HG03139 (cell line): ENCODE measurements around the gene ZDHHC9.

Experiments
- ATAC-seq: cut with Tn5 transposase; IDR thresholded peaks from one replicate; pipeline ENCODE4 v1.9.1; 2021; ENCODE audit not compliant: unreplicated experiment

ZDHHC9 gene

DNA sequence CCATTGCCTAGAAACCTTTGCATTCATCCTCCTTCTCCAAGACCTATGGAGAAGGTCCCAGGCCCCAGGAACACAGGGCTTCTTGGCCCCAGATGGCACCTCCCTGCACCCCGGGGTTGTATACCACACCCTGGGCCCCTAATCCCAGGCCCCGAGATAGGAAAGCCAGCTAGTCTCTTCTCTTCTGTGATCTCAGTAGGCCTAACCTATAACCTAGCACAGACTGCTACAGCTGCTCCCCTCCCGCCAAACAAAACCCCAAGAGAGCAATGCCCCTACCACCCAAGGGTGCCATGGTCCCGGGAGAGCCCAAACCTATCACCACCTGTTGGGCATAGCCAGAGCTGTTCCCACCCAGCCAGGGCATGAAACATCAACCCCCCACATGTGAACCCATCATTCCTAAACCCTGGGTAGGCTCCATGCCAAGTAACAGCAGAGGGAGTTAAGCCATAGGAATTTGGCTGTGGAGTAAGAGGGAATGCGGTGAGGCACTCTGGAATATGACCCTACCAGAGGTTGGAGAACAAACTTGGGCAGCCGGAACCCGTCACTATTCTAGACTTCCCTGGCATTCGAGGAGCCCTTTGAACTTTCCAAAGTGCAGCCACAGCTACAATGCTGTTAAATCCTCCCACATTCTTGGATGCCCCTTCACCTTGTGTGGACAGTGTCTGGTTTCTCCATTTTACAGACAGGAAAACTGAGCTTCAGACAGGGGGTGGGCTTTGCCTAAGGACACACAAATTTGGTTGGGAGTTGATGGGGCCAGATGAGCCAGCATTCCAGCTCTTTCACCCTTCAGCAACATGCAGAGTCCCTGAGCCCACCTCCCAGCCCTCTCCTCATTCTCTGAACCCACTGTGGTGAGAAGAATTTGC lies 74.9 kb downstream of the ZDHHC9 start:
- no peak for ATAC-seq

DNA sequence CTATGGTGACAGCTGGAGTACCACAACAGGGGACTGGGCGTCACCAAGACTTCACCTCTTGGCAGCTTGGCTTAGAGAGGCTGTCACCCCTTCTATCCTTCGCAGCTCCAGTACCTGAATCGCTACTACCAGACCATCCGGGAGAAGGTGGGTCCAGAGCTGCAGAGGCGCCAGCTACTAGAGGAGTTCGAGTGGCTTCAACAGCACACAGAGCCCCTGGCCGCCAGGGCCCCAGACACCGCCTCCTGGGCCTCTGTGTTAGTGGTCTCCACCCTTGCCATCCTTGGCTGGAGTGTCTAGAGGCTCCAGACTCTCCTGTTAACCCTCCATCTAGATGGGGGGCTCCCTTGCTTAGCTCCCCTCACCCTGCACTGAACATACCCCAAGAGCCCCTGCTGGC lies 75.5 kb downstream of the ZDHHC9 start:
- no peak for ATAC-seq

DNA sequence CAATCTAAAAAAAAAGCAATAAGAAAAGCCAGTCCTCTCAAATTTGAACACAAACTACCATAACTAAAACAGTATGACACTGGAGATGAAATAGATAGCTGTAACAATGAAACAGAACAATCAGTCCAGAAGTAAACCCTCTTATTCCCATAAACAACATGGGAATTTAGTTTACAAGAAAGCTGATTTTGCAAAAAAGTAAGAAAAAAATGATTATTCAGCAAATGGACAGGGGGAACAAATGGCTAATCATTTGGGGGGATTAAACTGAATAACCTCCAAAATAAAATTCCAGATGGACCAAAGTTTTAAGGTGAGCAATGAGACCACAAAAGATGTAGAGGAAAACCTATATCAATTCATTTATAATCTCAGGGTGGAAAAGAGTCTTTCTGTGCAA lies 80.0 kb downstream of the ZDHHC9 start:
- ATAC-seq = no peak

DNA sequence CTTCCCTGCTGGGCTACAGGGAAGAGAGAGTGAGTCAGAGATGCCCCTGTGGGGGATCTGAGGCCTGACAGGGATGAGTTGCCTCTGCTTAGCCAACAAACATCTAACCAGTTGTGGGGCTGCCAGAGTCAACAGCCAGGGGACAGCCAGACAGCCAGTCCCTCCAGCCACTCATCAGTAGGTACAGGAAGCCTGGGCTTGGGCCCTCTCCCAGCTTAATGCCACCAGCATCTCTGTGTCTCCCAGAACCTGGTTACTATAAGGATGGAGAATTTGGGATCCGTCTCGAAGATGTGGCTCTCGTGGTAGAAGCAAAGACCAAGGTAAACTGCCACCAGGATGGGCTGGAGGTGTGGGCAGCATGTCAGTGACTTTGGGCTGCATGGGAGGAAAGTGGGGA lies 81.2 kb downstream of the ZDHHC9 start:
- no peak for ATAC-seq

GRCh38 chrX:129761596-129761995 lies 82.1 kb downstream of the ZDHHC9 start:
- ATAC-seq = no peak

- ATAC-seq = no peak
These were observed 82.7 kb downstream of the ZDHHC9 start for GRCh38 chrX:129760981-129761380.

DNA sequence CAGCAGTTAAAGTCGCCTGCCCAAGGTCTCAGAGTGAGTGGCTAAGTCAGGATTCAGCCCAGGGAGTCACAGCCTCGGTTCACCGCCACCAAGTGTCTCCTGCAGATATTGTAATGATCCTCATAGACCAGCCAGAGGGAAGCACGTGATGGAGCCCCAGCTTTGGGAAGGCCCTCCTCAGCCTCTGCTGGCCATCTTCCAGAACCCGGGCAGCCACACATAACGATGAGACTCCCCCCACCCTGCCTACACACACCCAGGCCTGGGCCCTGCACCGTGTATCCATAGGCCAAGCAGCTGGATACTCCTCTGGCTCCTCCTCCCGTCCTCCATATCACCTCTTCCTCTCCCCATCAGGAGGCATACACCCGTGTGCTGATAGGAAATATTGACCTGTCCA lies 83.5 kb downstream of the ZDHHC9 start:
- ATAC-seq = no peak

DNA sequence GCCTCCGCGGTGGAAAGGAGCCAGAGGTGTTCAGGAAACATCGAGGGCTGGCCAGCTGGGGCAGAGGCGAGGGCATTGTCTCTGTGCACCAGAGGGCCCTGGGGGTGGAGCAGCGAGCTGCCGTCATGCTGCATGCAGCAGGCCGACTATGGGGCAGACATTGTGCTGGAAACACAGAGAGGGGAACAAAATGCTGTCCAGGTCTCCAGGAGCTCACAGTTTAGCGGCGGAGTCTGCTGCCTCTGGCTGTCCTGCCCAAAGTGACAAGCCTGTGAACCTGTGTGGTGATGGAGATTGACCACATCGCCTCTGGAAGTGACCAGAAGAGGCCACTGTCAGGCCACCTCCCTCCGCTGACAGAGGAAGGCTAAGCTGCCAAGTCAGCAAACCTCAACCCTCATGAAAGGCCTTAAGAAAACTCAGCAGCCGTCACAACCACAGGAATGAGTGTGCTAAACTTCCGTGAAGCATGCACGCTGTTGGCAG lies 84.1 kb downstream of the ZDHHC9 start:
- no peak for ATAC-seq

- ATAC-seq = no peak
These were observed 87.7 kb downstream of the ZDHHC9 start for GRCh38 chrX:129755779-129756650.

- no peak for ATAC-seq
These were observed 89.3 kb downstream of the ZDHHC9 start for GRCh38 chrX:129754056-129755024.
